ENCODE measurements around the gene ZNF780B.

Gene ZNF780B

GRCh38 chr19:39983695-39984300, 72.2 kb downstream of the ZNF780B start:
- no peak for DNase-seq (ENCODE audit: low read depth in 2 of 3, low spot score in 1 of 3)

DNA sequence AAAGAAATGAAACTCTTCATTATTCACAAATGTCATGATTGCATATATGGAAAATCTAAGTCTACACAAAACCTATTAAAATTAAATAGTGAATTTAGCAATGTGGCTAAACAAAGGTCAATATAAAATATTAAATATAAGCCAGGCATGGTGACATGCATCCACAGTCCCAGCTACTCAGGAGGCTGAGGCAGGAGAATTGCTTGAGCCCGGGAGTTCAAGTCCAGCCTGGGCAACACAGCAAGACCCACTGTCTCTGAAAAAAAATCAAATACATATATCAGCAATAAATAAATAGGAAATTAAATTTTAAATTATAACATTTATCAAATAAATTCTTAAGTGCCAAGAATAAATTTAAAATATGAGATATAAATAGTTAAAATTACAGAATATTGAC, 73.1 kb downstream of the ZNF780B start:
- DNase-seq (ENCODE audit: low read depth in 2 of 3, low spot score in 1 of 3), result no peak
